Peyer's patch (tissue), 4 donors: ENCODE measurements around the gene HLTF.

Experiments
- POLR2A ChIP-seq, 2 donors: fragments of 450-650 bp; IDR thresholded peaks; one replicate each; pipeline ENCODE4 v1.5.1; 2017; ENCODE audit warnings: antibody characterized with exemption in 2 of 2, mild to moderate bottlenecking in 2 of 2, moderate library complexity in 2 of 2
- TF ChIP-seq, protein P1 (sequence below), 6 experiments: fragments of 450-650 bp in 4 of 6; fragments of 200-600 bp in 2 of 6; sonication (generic) in 1 of 6; IDR thresholded peaks; one replicate each; pipeline ENCODE4 v1.5.1; 2017 to 2019; ENCODE audit warnings: antibody characterized with exemption in 6 of 6, mild to moderate bottlenecking in 3 of 6, moderate library complexity in 1 of 6

DNA sequence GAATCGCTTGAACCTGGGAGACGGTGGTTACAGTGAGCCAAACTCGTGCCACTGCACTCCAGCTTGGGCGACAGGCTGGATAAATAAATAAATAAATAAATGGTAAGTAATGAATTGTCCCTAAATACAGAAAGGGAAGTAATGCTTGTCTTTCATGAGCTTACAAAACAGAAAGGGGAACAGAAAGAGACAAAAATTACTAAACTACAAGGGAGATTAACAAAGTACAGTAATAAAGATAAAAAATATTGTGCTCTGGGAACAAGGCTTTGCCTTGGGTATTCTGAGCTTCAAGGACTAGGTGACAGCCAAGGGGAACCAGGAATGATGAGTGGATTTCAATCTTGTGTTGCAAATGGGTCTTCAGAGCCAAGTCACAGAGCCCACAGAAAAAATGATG lies 9.2 kb upstream of the HLTF start:
- TF ChIP-seq, protein P1, sequence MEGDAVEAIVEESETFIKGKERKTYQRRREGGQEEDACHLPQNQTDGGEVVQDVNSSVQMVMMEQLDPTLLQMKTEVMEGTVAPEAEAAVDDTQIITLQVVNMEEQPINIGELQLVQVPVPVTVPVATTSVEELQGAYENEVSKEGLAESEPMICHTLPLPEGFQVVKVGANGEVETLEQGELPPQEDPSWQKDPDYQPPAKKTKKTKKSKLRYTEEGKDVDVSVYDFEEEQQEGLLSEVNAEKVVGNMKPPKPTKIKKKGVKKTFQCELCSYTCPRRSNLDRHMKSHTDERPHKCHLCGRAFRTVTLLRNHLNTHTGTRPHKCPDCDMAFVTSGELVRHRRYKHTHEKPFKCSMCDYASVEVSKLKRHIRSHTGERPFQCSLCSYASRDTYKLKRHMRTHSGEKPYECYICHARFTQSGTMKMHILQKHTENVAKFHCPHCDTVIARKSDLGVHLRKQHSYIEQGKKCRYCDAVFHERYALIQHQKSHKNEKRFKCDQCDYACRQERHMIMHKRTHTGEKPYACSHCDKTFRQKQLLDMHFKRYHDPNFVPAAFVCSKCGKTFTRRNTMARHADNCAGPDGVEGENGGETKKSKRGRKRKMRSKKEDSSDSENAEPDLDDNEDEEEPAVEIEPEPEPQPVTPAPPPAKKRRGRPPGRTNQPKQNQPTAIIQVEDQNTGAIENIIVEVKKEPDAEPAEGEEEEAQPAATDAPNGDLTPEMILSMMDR (IDR thresholded peaks at IDR 0.05), result no peak
- TF ChIP-seq POLR2A (IDR thresholded peaks at IDR 0.05), result no peak
